Fibroblast of peridontal ligament (primary cell): Measurements from ENCODE around the gene IL20.
"Not testable (repeated sequence)": the region's sequence is repeated elsewhere in the genome, so short reads cannot be mapped to it uniquely, and the experiment has no call there.

Experiments
- DNase-seq: peaks from one replicate; pipeline ENCODE4 v3.0.0-alpha.2; 2010; ENCODE audit errors: extremely low read depth

Gene IL20

DNA sequence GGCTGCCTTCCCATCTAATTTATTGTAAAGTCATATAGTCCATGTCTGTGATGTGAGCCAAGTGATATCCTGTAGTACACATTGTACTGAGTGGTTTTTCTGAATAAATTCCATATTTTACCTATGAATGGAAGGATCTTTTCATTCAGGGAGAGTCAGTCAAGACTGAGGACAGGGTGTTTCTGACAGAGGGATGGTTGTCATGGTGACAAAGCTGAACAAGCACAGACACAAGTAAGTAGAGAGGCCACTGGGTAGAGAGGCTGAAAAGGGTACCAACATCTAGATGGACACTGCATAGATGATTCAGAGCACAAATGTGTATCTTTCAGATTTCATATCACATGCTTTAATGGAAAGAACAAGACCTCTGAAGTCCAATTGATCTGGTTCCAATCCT lies 22.6 kb upstream of the IL20 start:
- DNase-seq: no peak

- DNase-seq: no peak
These were observed 21.8 kb upstream of the IL20 start for GRCh38 chr1:206843626-206844025.

DNA sequence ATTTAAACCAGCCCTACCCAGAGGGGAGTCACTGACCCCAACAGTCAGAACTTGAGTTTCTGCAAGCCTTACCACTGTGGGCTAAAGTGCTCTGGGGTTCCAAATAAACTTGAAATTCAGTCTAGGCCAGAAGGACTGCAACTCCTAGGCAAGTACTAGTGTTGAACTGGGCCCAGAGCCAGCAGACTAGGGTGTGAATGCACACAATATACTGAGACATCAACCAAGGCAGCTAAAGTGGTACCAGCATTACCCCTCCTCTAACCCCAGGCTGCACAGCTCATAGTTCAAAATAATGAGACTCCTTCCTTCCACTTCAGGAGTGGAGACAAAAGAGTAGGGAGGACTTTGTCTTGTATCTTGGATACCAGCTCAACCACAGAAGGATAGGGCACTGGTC lies 18.9 kb upstream of the IL20 start:
- DNase-seq: no peak

DNA sequence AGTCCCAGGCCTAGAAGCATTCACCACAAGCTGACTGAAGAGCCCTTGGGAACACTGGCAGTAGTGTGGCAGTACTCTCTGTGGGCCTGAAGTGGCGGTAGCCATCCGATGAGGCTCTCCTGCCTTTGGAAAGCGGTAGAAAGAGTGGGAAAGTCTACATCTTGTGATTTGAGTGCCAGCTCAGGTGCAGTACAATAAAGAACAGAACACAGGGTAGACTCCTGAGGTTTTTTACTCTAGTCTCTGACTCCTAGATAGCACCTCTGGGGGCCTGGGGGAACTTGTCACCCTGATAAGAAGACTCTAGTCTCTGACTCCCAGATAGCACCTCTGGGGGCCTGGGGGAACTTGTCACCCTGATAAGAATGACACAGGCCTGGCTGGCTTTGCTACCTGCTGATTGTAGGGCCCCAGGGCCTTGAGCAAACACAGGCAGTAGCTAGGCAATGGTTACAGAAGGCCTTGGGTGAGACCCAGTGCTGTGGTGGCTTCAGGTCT lies 18.0 kb upstream of the IL20 start:
- no peak for DNase-seq

DNA sequence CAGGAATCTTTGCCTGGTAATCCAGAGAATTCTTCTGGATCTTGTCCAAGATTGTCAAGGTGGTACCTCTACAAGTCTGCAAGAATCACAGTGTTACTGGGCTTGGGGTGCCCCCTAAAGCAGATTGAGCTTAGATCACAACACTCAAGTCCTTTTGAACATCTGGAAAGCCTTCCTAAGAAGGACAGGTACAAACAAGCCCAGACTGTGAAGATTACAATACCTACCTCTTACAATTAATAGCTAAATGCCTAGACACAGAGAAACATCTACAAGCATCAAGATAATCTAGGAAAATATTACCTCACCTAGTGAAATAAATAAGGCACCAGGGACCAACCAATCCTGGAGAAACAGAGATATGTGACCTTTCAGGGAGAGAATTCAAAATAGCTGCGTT lies 17.5 kb upstream of the IL20 start:
- no peak for DNase-seq

DNA sequence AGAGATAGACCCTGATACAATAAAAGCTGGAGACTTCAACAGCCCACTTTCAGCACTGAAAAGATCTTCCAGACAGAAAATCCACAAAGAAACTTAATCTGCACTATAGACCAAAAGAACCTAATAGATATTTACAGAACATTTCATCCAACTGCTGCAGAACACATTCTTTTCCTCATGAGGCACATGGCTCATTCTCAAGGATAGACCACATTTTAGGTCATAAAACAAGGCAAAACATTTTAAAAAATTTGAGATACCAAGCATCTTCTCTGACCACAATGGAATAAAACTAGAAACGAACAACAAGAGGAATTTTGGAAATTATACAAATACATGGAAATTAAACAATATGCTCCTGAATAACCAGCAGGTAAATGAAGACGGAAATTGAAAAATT lies 15.0 kb upstream of the IL20 start:
- DNase-seq: peak; percentile 45

GRCh38 chr1:206851341-206852010 lies 13.9 kb upstream of the IL20 start:
- peak; percentile 95 for DNase-seq

DNA sequence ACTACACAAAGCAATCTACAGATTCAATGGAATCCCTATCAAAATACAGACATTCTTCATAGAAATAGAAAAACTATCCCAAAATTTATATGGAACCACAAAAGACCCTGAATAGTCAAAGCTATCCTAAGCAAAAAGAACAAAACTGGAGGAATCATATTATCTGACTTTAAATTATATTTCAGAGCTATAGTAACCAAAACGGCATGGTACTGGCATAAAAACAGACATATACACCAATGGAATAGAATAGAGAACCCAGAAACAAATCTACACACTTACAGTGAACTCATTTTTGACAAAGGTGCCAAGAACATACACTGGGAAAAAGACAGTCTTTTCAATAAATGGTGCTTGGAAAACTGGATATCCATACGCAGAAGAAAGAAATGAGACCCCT lies 12.8 kb upstream of the IL20 start:
- not testable (repeated sequence) for DNase-seq

GRCh38 chr1:206853696-206854095 lies 11.7 kb upstream of the IL20 start:
- DNase-seq: not testable (repeated sequence)

- no peak for DNase-seq
These were observed 10.9 kb upstream of the IL20 start for GRCh38 chr1:206854401-206855129.

- DNase-seq: no peak
These were observed 9.6 kb upstream of the IL20 start for GRCh38 chr1:206855859-206856258.

GRCh38 chr1:206856674-206857464 lies 8.6 kb upstream of the IL20 start:
- DNase-seq: no peak

GRCh38 chr1:206859082-206859521 lies 6.3 kb upstream of the IL20 start:
- DNase-seq: no peak

DNA sequence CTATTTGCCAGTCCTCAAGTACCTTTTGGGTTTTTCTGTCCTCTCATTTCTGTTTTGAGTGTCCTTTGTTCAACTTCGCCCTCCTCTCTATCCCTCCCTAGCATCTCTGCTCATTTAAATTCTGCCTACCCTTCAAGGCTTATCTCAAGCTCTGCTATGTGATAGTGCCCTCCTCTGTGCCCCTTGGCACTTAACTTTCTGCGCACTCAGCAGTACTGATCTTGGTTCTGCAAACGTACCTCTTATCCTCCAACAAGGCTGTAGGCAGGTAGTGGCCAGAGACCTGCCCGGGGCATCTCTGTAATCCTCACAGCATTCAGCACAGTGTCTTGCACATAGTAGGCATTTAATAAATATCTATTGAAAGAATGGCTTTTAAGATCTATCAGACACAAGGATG lies 5.3 kb upstream of the IL20 start:
- no peak for DNase-seq

DNA sequence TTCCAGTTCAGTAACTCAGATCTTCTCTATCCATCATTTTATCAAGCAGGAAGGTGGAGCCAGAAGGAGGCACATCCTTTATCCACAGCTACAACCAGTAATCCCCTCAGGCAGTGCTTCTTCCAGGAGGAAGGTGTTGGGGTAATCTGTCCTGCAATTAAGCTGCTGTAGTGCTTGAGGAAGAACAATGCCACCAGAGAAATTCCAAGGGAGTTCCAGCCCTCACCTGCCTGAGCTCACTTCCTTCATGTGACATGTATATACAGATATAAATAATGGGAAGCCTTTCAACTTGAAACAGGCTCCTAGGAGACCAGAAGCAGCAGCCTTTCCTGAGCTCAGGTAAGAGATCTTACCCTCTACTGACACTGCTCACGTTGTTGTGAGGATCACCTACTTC lies 2.2 kb upstream of the IL20 start:
- DNase-seq: no peak

- peak; percentile 22 for DNase-seq
These were observed 639 bp downstream of the IL20 start for GRCh38 chr1:206866062-206866461.

DNA sequence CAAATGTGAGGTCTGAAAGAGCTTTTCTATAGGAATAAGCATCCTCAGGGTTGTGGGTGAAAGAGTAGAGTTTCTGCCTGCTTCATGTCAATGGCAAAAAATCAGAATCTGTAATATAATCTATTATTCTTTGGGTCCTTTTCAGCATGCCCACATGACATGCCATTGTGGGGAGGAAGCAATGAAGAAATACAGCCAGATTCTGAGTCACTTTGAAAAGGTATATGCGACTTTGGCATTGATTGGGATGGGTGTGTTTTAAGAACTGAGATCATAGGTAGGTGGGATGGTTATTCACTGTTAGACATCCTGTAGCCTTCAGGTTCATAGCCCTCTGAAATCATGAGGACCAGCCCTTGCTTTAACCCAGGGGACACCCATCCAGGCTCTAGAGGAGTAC lies 1.8 kb downstream of the IL20 start:
- DNase-seq: no peak

- no peak for DNase-seq
These were observed 2.3 kb downstream of the IL20 start for GRCh38 chr1:206867716-206868115.

GRCh38 chr1:206868264-206868663 lies 2.8 kb downstream of the IL20 start:
- no peak for DNase-seq

DNA sequence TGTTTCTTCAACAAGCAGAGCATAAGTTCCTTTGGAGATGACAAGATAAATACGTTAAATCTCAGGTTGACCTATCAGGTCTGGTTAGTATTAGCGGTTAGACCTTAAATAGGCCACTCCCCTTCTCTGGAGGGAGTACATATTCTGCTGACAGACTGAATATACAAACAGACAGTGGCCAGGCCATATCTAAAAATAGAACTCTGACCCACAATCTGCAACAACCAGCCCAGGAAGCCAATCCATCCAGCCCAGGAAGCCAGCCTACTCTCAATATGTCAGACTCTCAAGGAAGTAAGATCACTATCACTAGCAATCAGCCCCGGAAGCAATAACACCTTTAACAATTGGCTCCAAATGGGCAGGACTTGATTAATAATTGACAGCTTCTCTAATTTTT lies 6.7 kb downstream of the IL20 start:
- DNase-seq: peak; percentile 5

DNA sequence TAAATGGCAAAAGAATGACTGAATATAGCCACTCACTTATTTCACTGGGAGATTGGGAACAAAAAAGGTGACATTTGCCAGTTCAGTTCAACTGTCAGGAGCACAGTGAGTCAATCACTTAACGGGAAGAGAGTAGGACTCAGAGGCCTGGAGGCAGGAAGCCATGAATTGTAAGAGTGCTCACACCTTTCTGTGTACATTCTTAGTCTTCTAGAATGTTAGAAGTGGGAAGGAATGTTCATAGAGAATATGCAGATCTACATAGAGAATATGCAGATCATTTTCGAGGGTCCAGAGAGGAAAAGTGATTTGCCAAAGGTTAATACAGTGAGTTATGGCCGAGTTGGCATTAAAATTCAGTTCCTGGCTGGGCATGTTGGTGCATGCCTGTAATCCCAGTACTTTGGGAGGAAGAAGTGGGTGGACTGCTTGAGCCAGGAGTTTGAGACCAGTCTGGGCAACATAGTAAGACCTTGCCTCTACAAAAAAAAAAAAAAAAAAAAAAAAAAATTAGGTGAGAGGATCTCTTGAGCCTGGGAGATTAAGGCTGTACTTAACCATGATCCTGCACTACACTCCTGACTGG lies 8.3 kb downstream of the IL20 start:
- no peak for DNase-seq

- DNase-seq: no peak
These were observed 10.4 kb downstream of the IL20 start for GRCh38 chr1:206875752-206876377.
